Activated CD4-positive, alpha-beta T cell treated with anti-CD3 and anti-CD28 coated beads, Interleukin-2, amount 10 ng/mL, durations not matched to agents 24 days and 14 days (primary cell): Measurements from ENCODE around the gene SBK2. TPM values are rescaled to one million over a fixed set of nuclear protein-coding genes. Genes with fewer than 3 reads are reported as not detected.
"Not testable (repeated sequence)": the region's sequence is repeated elsewhere in the genome, so short reads cannot be mapped to it uniquely, and the experiment has no call there.

ENCODE experiments used
- DNase-seq: peaks from one replicate; pipeline ENCODE4 v3.0.0; 2022
- H3K27ac Mint-ChIP-seq: one replicate; pipeline ENCODE4 v1.8.0; 2022; ENCODE audit warnings: mild to moderate bottlenecking, mixed read lengths
- H3K27me3 Mint-ChIP-seq: one replicate; pipeline ENCODE4 v1.8.0; 2022; ENCODE audit warnings: mixed read lengths
- H3K36me3 Mint-ChIP-seq: one replicate; pipeline ENCODE4 v1.8.0; 2022; ENCODE audit warnings: low read depth, mild to moderate bottlenecking, mixed read lengths
- H3K4me1 Mint-ChIP-seq: one replicate; pipeline ENCODE4 v1.8.0; 2021; ENCODE audit warnings: mixed read lengths
- H3K4me3 Mint-ChIP-seq: one replicate; pipeline ENCODE4 v1.8.0; 2022; ENCODE audit warnings: mild to moderate bottlenecking, moderate library complexity, mixed read lengths
- H3K9me3 Mint-ChIP-seq: one replicate; pipeline ENCODE4 v1.8.0; 2021; ENCODE audit warnings: mixed read lengths
- intact Hi-C: fragments of 100-400 bp; cut with micrococcal nuclease; formaldehyde crosslinking; loops from one replicate; pipeline ENCODE4 v1.15.1; 2023
- total RNA-seq: library from RNA; stranded (reverse); gene quantifications from 2 replicates; pipeline ENCODE4 v1.2.3, GENCODE V29; 2022

Gene SBK2
- total RNA-seq, 1 donor from 2014 or later: not detected

GRCh38 chr19:55576746-55577145 lies 39.8 kb upstream of the SBK2 start:
- Mint-ChIP-seq H3K36me3 (peaks cover 9% of the 10 kb centered on the region), H3K27me3 (no peaks in the 10 kb centered on the region), H3K4me1 (peaks cover 10% of the 10 kb centered on the region), H3K4me3 (no peak overlapping the region), H3K27ac (no peak overlapping the region), H3K9me3 (no peaks in the 10 kb centered on the region)
- no peak for DNase-seq
- intact Hi-C loops: no loop called here

- H3K4me1 Mint-ChIP-seq, H3K36me3 Mint-ChIP-seq, H3K27me3 Mint-ChIP-seq, H3K4me3 Mint-ChIP-seq, intact Hi-C loops, DNase-seq, H3K27ac Mint-ChIP-seq, H3K9me3 Mint-ChIP-seq: not testable (repeated sequence)
These were observed 37.0 kb upstream of the SBK2 start for GRCh38 chr19:55573929-55574328.

- intact Hi-C loops, H3K4me1 Mint-ChIP-seq, DNase-seq, H3K36me3 Mint-ChIP-seq, H3K4me3 Mint-ChIP-seq, H3K27ac Mint-ChIP-seq, H3K27me3 Mint-ChIP-seq, H3K9me3 Mint-ChIP-seq: not testable (repeated sequence)
These were observed 32.5 kb upstream of the SBK2 start for GRCh38 chr19:55569477-55569876.

- Mint-ChIP-seq H3K27me3 (no peaks in the 10 kb centered on the region), H3K4me3 (no peak overlapping the region), H3K27ac (no peak overlapping the region), H3K4me1 (no peaks in the 10 kb centered on the region), H3K9me3 (no peaks in the 10 kb centered on the region), H3K36me3 (no peaks in the 10 kb centered on the region)
- DNase-seq: no peak
- intact Hi-C loops: no loop called here
These were observed 30.9 kb upstream of the SBK2 start for GRCh38 chr19:55567708-55568328.

- Mint-ChIP-seq H3K36me3 (no peaks in the 10 kb centered on the region), H3K27me3 (no peaks in the 10 kb centered on the region), H3K27ac (no peak overlapping the region), H3K4me1 (no peaks in the 10 kb centered on the region), H3K9me3 (no peaks in the 10 kb centered on the region), H3K4me3 (no peak overlapping the region)
- intact Hi-C loops: no loop called here
- DNase-seq: no peak
These were observed 29.9 kb upstream of the SBK2 start for GRCh38 chr19:55566823-55567222.

GRCh38 chr19:55563261-55563690 lies 26.3 kb upstream of the SBK2 start:
- H3K27me3 Mint-ChIP-seq: no peaks in the 10 kb centered on the region
- H3K27ac Mint-ChIP-seq: no peak overlapping the region
- H3K4me3 Mint-ChIP-seq: no peak overlapping the region
- H3K9me3 Mint-ChIP-seq: peaks cover 4% of the 10 kb centered on the region
- no peaks in the 10 kb centered on the region for H3K4me1 Mint-ChIP-seq
- H3K36me3 Mint-ChIP-seq: no peaks in the 10 kb centered on the region
- no peak for DNase-seq
- intact Hi-C loops: loop anchor here (5.0 kb wide), 1 partner anchor 36 kb away; no protein-coding TSS in a partner anchor

GRCh38 chr19:55559684-55560083 lies 22.8 kb upstream of the SBK2 start:
- H3K4me3 Mint-ChIP-seq: no peak overlapping the region
- peaks cover 4% of the 10 kb centered on the region for H3K9me3 Mint-ChIP-seq
- H3K36me3 Mint-ChIP-seq: no peaks in the 10 kb centered on the region
- H3K27ac Mint-ChIP-seq: no peak overlapping the region
- DNase-seq: no peak
- intact Hi-C loops: loop anchor here (5.0 kb wide), 1 partner anchor 32 kb away; no protein-coding TSS in a partner anchor
- H3K27me3 Mint-ChIP-seq: no peaks in the 10 kb centered on the region
- no peaks in the 10 kb centered on the region for H3K4me1 Mint-ChIP-seq

GRCh38 chr19:55554741-55555152 lies 17.8 kb upstream of the SBK2 start:
- H3K36me3 Mint-ChIP-seq: no peaks in the 10 kb centered on the region
- no peaks in the 10 kb centered on the region for H3K4me1 Mint-ChIP-seq
- DNase-seq: no peak
- intact Hi-C loops: no loop called here
- peaks cover 1% of the 10 kb centered on the region for H3K27me3 Mint-ChIP-seq
- no peak overlapping the region for H3K4me3 Mint-ChIP-seq
- H3K9me3 Mint-ChIP-seq: no peaks in the 10 kb centered on the region
- no peak overlapping the region for H3K27ac Mint-ChIP-seq

GRCh38 chr19:55554302-55554701 lies 17.4 kb upstream of the SBK2 start:
- no peaks in the 10 kb centered on the region for H3K4me1 Mint-ChIP-seq
- H3K4me3 Mint-ChIP-seq: no peak overlapping the region
- no peaks in the 10 kb centered on the region for H3K36me3 Mint-ChIP-seq
- H3K9me3 Mint-ChIP-seq: no peaks in the 10 kb centered on the region
- peaks cover 1% of the 10 kb centered on the region for H3K27me3 Mint-ChIP-seq
- intact Hi-C loops: no loop called here
- no peak for DNase-seq
- no peak overlapping the region for H3K27ac Mint-ChIP-seq

- Mint-ChIP-seq H3K4me1 (no peaks in the 10 kb centered on the region), H3K27me3 (peaks cover 1% of the 10 kb centered on the region), H3K36me3 (no peaks in the 10 kb centered on the region), H3K9me3 (no peaks in the 10 kb centered on the region), H3K4me3 (no peak overlapping the region), H3K27ac (no peak overlapping the region)
- intact Hi-C loops: no loop called here
- DNase-seq: no peak
These were observed 16.6 kb upstream of the SBK2 start for GRCh38 chr19:55553217-55554182.

- H3K4me3 Mint-ChIP-seq: no peak overlapping the region
- peaks cover 5% of the 10 kb centered on the region for H3K27me3 Mint-ChIP-seq
- no peaks in the 10 kb centered on the region for H3K4me1 Mint-ChIP-seq
- H3K36me3 Mint-ChIP-seq: no peaks in the 10 kb centered on the region
- H3K9me3 Mint-ChIP-seq: no peaks in the 10 kb centered on the region
- intact Hi-C loops: no loop called here
- no peak for DNase-seq
- no peak overlapping the region for H3K27ac Mint-ChIP-seq
These were observed 15.7 kb upstream of the SBK2 start for GRCh38 chr19:55552620-55553019.

GRCh38 chr19:55552206-55552605 lies 15.3 kb upstream of the SBK2 start:
- H3K4me3 Mint-ChIP-seq: no peak overlapping the region
- peaks cover 3% of the 10 kb centered on the region for H3K4me1 Mint-ChIP-seq
- H3K27ac Mint-ChIP-seq: no peak overlapping the region
- no peaks in the 10 kb centered on the region for H3K9me3 Mint-ChIP-seq
- H3K27me3 Mint-ChIP-seq: peaks cover 5% of the 10 kb centered on the region
- intact Hi-C loops: no loop called here
- H3K36me3 Mint-ChIP-seq: no peaks in the 10 kb centered on the region
- no peak for DNase-seq

- H3K27me3 Mint-ChIP-seq: peaks cover 5% of the 10 kb centered on the region
- no peaks in the 10 kb centered on the region for H3K9me3 Mint-ChIP-seq
- H3K27ac Mint-ChIP-seq: no peak overlapping the region
- no peak overlapping the region for H3K4me3 Mint-ChIP-seq
- no peak for DNase-seq
- H3K4me1 Mint-ChIP-seq: peaks cover 3% of the 10 kb centered on the region
- intact Hi-C loops: no loop called here
- H3K36me3 Mint-ChIP-seq: no peaks in the 10 kb centered on the region
These were observed 13.4 kb upstream of the SBK2 start for GRCh38 chr19:55550321-55550650.

GRCh38 chr19:55549500-55550320 lies 12.8 kb upstream of the SBK2 start:
- peaks cover 5% of the 10 kb centered on the region for H3K27me3 Mint-ChIP-seq
- no peak for DNase-seq
- H3K4me3 Mint-ChIP-seq: no peak overlapping the region
- H3K9me3 Mint-ChIP-seq: no peaks in the 10 kb centered on the region
- H3K27ac Mint-ChIP-seq: no peak overlapping the region
- no peaks in the 10 kb centered on the region for H3K36me3 Mint-ChIP-seq
- intact Hi-C loops: no loop called here
- peaks cover 3% of the 10 kb centered on the region for H3K4me1 Mint-ChIP-seq
